HUES48 (cell line): ENCODE results near the gene KIF23.
"Not testable (repeated sequence)": the region's sequence is repeated elsewhere in the genome, so short reads cannot be mapped to it uniquely, and the experiment has no call there.

Experiments used
- H3K27ac ChIP-seq: one replicate; pipeline ENCODE4 v1.7.0; 2013; ENCODE audit warnings: low read depth, low read length, inconsistent platforms
- H3K27me3 ChIP-seq: 2 replicates; pipeline ENCODE4 v1.6.1; 2013; ENCODE audit warnings: mild to moderate bottlenecking, low read length; ENCODE audit not compliant: control insufficient read depth, insufficient read depth
- H3K36me3 ChIP-seq: 2 replicates; pipeline ENCODE4 v1.6.1; 2013; ENCODE audit warnings: low read length; ENCODE audit not compliant: control insufficient read depth, insufficient read depth
- H3K4me1 ChIP-seq: 2 replicates; pipeline ENCODE4 v1.6.1; 2013; ENCODE audit warnings: mild to moderate bottlenecking, low read length; ENCODE audit not compliant: control insufficient read depth, insufficient read depth
- H3K4me3 ChIP-seq: 2 replicates; pipeline ENCODE4 v1.5.1; 2013; ENCODE audit warnings: mild to moderate bottlenecking, low read depth, low read length
- H3K9ac ChIP-seq: 2 replicates; pipeline ENCODE4 v1.6.1; 2013; ENCODE audit warnings: mild to moderate bottlenecking, low read depth, low read length, moderate library complexity
- H3K9me3 ChIP-seq: 2 replicates; pipeline ENCODE4 v1.6.1; 2013; ENCODE audit warnings: low read length; ENCODE audit not compliant: control insufficient read depth, insufficient read depth

The KIF23 gene

DNA sequence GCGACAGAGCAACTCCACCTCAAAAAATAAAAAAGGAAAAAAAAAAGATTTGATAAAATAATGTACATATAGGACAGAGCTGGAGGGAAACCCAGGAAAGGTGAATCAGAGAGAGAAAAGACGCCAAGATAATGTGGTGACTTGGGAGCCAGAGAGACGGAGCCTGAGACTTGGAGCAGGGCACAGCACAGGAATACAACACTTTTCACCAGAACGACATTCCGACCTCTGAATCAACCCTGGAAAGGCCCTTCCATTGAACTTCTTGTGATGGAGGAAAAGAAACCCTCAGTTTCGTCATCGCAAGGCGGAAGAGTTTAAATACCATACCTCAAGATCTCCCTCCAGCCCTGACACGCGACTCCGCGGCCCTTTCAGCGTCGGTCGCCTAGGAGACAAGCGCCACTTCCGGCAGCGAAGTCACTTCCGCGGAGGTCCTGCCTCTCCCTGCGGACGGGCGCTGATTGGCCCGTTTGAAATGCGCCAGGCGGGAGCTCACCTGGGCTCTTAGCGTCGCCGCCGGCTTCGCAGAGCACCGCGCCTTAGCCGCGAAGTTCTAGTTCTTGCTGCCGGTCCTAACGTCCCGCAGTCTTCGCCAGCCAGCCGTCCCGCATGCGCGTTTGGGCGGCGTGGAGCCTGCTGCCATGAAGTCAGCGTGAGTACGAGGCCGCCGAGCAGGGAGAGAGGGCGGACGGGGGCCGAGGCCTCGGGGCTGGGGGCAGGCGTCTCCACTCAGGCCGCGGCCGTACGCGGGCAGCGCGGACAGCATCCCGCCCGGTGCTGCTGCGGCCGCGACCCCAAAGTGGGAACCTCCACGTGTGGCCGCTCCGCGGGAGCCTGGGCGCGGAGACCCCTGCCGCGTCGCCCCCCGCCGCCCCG lies at the start of gene KIF23:
KIF23 (plus strand) TSS at position 528 of the 879 bp plus-strand sequence; CDS start at position 645, 117 bp downstream.
- H3K27ac ChIP-seq, result peak within 1 kb of the TSS; percentile 93
- H3K4me3 ChIP-seq, result peak within 1 kb of the TSS; percentile 88
- H3K9me3 ChIP-seq, result no peaks in the 10 kb centered on the region
- no peaks in the 10 kb centered on the region for H3K27me3 ChIP-seq
- peaks cover 10% of the 10 kb centered on the region for H3K4me1 ChIP-seq
- peaks cover 22% of the 10 kb centered on the region for H3K36me3 ChIP-seq
- peak within 1 kb of the TSS; percentile 86 for H3K9ac ChIP-seq

DNA sequence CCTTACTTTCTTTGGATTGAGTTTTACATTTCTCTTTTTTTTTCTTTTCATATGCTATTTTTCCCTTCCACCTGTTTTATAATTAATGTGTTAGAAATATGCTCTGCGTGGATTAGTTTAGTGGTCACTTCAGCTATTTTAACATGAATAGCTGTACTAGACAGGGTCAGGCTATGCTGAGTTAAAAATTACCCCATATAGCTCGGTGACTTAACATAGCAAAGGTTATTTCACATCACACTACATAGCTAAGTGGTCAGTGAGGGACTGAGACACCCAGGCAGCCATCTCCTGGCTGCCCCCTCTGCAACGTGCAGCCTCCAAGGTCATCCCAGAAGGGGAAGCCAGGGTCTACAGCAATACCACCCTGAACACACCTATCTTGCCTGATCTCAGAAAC lies 46.9 kb upstream of the KIF23 start:
- H3K4me1 ChIP-seq, result no peaks in the 10 kb centered on the region
- H3K9me3 ChIP-seq, result no peaks in the 10 kb centered on the region
- no peaks in the 10 kb centered on the region for H3K27me3 ChIP-seq
- H3K9ac ChIP-seq, result no peak overlapping the region
- H3K27ac ChIP-seq, result no peak overlapping the region
- no peaks in the 10 kb centered on the region for H3K36me3 ChIP-seq
- H3K4me3 ChIP-seq, result no peak overlapping the region

DNA sequence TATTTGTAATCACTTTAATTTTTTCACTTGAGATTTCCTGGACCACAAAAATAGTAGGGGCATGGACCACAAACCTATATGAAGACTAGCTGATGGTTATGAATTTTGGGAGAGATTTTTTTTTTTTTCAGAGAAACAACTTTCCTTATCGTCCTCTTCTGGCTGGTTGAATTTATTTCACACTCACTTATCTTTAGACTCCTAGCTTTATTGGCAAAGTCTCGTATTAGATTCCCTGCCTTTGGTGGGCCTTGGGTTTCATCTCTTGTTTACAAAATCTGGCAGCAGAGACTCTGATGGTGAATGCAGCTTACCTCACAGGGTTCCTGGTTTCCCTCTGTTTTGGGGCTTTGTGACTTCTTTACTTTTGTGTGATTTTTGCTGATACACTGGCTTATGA lies 44.5 kb upstream of the KIF23 start:
- no peaks in the 10 kb centered on the region for H3K4me1 ChIP-seq
- H3K9me3 ChIP-seq, result no peaks in the 10 kb centered on the region
- no peaks in the 10 kb centered on the region for H3K36me3 ChIP-seq
- H3K27me3 ChIP-seq, result no peaks in the 10 kb centered on the region
- H3K4me3 ChIP-seq, result no peak overlapping the region
- H3K27ac ChIP-seq, result no peak overlapping the region
- H3K9ac ChIP-seq, result no peak overlapping the region

GRCh38 chr15:69373406-69373805 lies 40.7 kb upstream of the KIF23 start:
- Histone ChIP-seq H3K27me3 (no peaks in the 10 kb centered on the region), H3K9ac (no peak overlapping the region), H3K4me3 (no peak overlapping the region), H3K27ac (no peak overlapping the region), H3K4me1 (no peaks in the 10 kb centered on the region), H3K9me3 (no peaks in the 10 kb centered on the region), H3K36me3 (no peaks in the 10 kb centered on the region)

GRCh38 chr15:69375151-69375790 lies 38.9 kb upstream of the KIF23 start:
- Histone ChIP-seq H3K9ac (no peak overlapping the region), H3K27me3 (no peaks in the 10 kb centered on the region), H3K9me3 (no peaks in the 10 kb centered on the region), H3K27ac (no peak overlapping the region), H3K36me3 (no peaks in the 10 kb centered on the region), H3K4me3 (no peak overlapping the region), H3K4me1 (no peaks in the 10 kb centered on the region)

DNA sequence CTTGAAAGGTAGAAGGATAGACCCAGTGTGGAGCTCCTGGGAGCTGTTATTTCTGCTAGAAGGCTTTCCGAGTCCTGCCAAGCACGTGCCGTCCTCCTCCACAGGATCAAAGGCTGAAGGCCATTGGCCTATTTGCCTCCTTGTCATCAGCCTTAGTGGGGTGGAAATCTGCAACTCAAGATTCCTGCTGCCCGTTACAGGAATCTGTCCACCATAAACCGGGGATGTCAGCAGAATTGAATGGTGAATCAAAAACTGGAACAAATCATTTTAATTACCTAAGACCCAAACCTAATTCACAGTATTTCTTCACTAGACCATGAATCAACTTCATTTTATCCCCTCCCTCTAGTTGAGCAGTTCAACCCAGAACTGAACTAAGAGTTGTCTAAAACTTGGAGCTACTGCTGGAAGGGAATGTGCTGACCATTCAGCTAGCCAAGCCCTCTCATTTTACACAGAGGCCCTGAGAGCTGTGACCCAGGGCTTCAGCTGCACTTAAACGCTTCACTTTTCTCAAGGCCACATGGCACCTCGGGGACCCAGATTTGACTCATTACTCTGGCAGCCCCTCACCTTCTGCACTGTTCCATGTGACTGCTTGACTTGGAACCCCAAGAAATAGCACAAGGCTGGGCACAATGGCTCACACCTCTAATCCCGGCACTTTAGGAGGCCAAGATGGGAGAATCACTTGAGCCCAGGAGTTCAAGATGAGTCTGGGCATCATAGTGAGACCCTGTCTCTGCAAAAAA lies 36.8 kb upstream of the KIF23 start:
- H3K27ac ChIP-seq, result no peak overlapping the region
- H3K36me3 ChIP-seq, result no peaks in the 10 kb centered on the region
- no peaks in the 10 kb centered on the region for H3K4me1 ChIP-seq
- H3K9ac ChIP-seq, result no peak overlapping the region
- H3K4me3 ChIP-seq, result no peak overlapping the region
- no peaks in the 10 kb centered on the region for H3K27me3 ChIP-seq
- H3K9me3 ChIP-seq, result no peaks in the 10 kb centered on the region

GRCh38 chr15:69380100-69380725 lies 33.9 kb upstream of the KIF23 start:
- H3K4me3 ChIP-seq, result no peak overlapping the region
- no peaks in the 10 kb centered on the region for H3K9me3 ChIP-seq
- H3K4me1 ChIP-seq, result no peaks in the 10 kb centered on the region
- H3K36me3 ChIP-seq, result no peaks in the 10 kb centered on the region
- H3K9ac ChIP-seq, result no peak overlapping the region
- H3K27ac ChIP-seq, result no peak overlapping the region
- H3K27me3 ChIP-seq, result no peaks in the 10 kb centered on the region

- Histone ChIP-seq H3K36me3 (no peaks in the 10 kb centered on the region), H3K9me3 (no peaks in the 10 kb centered on the region), H3K4me3 (no peak overlapping the region), H3K9ac (no peak overlapping the region), H3K27ac (no peak overlapping the region), H3K4me1 (no peaks in the 10 kb centered on the region), H3K27me3 (no peaks in the 10 kb centered on the region)
These were observed 33.4 kb upstream of the KIF23 start for GRCh38 chr15:69380726-69381105.

DNA sequence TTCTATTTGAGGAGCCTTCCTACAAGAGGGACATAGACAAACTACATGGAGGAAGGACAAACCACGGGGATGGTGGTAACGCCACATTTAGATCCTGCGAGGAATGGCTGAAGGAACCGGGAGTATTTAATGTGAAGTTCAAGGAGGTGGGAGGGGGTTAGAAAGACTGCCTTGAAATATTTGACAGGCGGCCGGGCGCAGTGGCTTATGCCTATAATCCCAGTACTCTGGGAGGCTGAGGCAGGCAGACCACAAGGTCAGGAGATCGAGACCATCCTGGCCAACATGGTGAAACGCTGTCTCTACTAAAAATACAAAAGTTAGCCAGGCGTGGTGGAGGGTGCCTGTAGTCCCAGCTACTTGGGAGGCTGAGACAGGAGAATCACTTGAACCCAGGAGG lies 32.0 kb upstream of the KIF23 start:
- H3K9me3 ChIP-seq, H3K4me1 ChIP-seq, H3K36me3 ChIP-seq, H3K9ac ChIP-seq, H3K4me3 ChIP-seq, H3K27me3 ChIP-seq, H3K27ac ChIP-seq: not testable (repeated sequence)

DNA sequence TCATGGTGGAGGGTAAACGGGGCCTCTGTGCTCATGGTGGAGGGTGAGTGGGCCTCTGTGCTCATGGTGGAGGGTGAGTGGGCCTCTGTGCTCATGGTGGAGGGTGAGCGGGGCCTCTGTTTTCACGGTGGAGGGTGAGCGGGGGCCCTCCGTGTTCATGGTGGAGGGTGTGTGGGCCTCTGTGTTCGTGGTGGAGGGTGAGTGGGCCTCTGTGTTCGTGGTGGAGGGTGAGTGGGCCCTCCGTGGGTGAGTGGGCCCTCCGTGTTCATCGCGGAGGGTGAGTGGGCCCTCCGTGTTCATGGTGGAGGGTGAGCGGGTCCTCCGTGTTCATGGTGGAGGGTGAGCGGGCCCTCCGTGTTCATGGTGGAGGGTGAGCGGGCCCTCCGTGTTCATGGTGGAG lies 30.1 kb upstream of the KIF23 start:
- not testable (repeated sequence) for H3K36me3 ChIP-seq, H3K9ac ChIP-seq, H3K4me3 ChIP-seq, H3K9me3 ChIP-seq, H3K27me3 ChIP-seq, H3K27ac ChIP-seq, H3K4me1 ChIP-seq
